MM.1S (cell line): ENCODE measurements around the gene AHCYL2.

Experiments
- EZH2 ChIP-seq: fragments of 300-600 bp; sonication (generic); optimal IDR thresholded peaks from 2 replicates; pipeline ENCODE3; 2017; ENCODE audit warnings: low read depth, mild to moderate bottlenecking, antibody characterized with exemption, low read length, mixed read lengths
- EZH2phosphoT487 ChIP-seq: fragments of 300-600 bp; sonication (generic); IDR thresholded peaks from 2 replicates; pipeline ENCODE4 v1.6.1; 2018; ENCODE audit warnings: antibody characterized with exemption, low read length

- TF ChIP-seq EZH2phosphoT487 (no peak), EZH2 (no peak)
These were observed 143.0 kb downstream of the AHCYL2 start for GRCh38 chr7:129367700-129368388.
